Loucy (cell line): Measurements from ENCODE around the gene FTO.

Source experiments
- H2AFZ ChIP-seq: fragments of 200-600 bp; sonication (generic); 2 replicates; pipeline ENCODE4 v1.6.0; 2016; ENCODE audit warnings: antibody characterized with exemption, mild to moderate bottlenecking, low read length, moderate library complexity
- H3F3A ChIP-seq: fragments of 200-600 bp; 2 replicates; pipeline ENCODE4 v1.6.0; 2016; ENCODE audit warnings: antibody characterized with exemption, low read depth, mild to moderate bottlenecking
- H3K27me3 ChIP-seq: fragments of 200-600 bp; sonication (generic); 2 replicates; pipeline ENCODE4 v1.6.1; 2014; ENCODE audit warnings: low read length, mild to moderate bottlenecking; ENCODE audit not compliant: insufficient read depth, poor library complexity, severe bottlenecking
- H3K36me3 ChIP-seq: fragments of 200-600 bp; sonication (generic); 2 replicates; pipeline ENCODE4 v1.6.1; 2016; ENCODE audit warnings: low read length; ENCODE audit not compliant: insufficient read depth
- H3K4me1 ChIP-seq: fragments of 200-600 bp; sonication (generic); 2 replicates; pipeline ENCODE4 v1.5.1; 2014; ENCODE audit warnings: low read length, mild to moderate bottlenecking; ENCODE audit not compliant: insufficient read depth, poor library complexity, severe bottlenecking
- H3K4me2 ChIP-seq: fragments of 200-600 bp; sonication (generic); 2 replicates; pipeline ENCODE4 v1.6.0; 2014; ENCODE audit warnings: antibody characterized with exemption, low read length, low read depth, mild to moderate bottlenecking; ENCODE audit not compliant: poor library complexity, severe bottlenecking
- H3K4me3 ChIP-seq: fragments of 200-600 bp; sonication (generic); 2 replicates; pipeline ENCODE4 v1.5.1; 2014; ENCODE audit warnings: low read length, mild to moderate bottlenecking, mixed read lengths; ENCODE audit not compliant: poor library complexity, severe bottlenecking
- H3K79me2 ChIP-seq: fragments of 200-600 bp; sonication (generic); 2 replicates; pipeline ENCODE4 v1.6.1; 2014; ENCODE audit warnings: low read length; ENCODE audit not compliant: insufficient read depth
- H3K9ac ChIP-seq: fragments of 200-600 bp; sonication (generic); 2 replicates; pipeline ENCODE4 v1.6.0; 2014; ENCODE audit warnings: mild to moderate bottlenecking, low read depth, low read length, moderate library complexity; ENCODE audit not compliant: poor library complexity, severe bottlenecking
- H3K9me2 ChIP-seq: fragments of 200-600 bp; sonication (generic); replicated peaks from 2 replicates; pipeline ENCODE4 v1.6.1; 2016; ENCODE audit warnings: low read depth, low read length, mixed read lengths
- H3K9me3 ChIP-seq: fragments of 200-600 bp; sonication (generic); 2 replicates; pipeline ENCODE4 v1.6.1; 2014; ENCODE audit warnings: mild to moderate bottlenecking, antibody characterized with exemption, low read length, low read depth; ENCODE audit not compliant: insufficient read depth
- H4K20me1 ChIP-seq: fragments of 200-600 bp; sonication (generic); 2 replicates; pipeline ENCODE4 v1.6.0; 2014; ENCODE audit warnings: antibody characterized with exemption, low read length, mild to moderate bottlenecking; ENCODE audit not compliant: insufficient read depth, poor library complexity, severe bottlenecking
- EZH2phosphoT487 ChIP-seq: fragments of 200-600 bp; IDR thresholded peaks from 2 replicates; pipeline ENCODE4 v1.6.1; 2018; ENCODE audit warnings: antibody characterized with exemption, mild to moderate bottlenecking, moderate library complexity, borderline replicate concordance
- TF ChIP-seq, protein P1 (sequence below): fragments of 200-600 bp; sonication (generic); conservative IDR thresholded peaks from 2 replicates; pipeline ENCODE4 v1.5.1; 2014; ENCODE audit warnings: mild to moderate bottlenecking, antibody characterized with exemption, low read length

Gene FTO

DNA sequence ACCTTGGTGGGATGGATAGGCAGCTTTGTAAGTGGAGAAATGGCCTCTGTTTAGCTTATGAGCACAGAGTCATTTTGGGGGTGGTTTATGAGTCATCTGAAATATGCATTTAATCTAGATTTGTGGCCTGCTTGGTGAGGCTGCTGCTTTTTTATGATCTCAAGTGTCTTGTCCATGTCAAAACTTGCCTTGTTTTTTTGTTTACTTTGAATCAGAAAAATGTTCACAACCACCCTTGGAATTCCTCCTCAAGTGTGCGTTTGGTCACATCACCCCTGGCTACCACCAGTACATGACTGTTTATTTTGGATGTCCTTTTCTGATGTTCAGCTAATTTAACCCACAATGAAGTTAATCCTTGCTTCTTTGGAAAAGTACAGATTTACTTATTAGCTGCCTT lies 64.6 kb downstream of the FTO start:
- Histone ChIP-seq H3F3A (no peaks in the 10 kb centered on the region), H3K4me3 (no peak overlapping the region), H3K4me2 (peak overlapping the region; percentile 49), H3K9me3 (no peaks in the 10 kb centered on the region), H3K9me2 (no peaks in the 10 kb centered on the region), H3K27me3 (no peaks in the 10 kb centered on the region), H3K36me3 (no peaks in the 10 kb centered on the region), H3K4me1 (peaks cover 57% of the 10 kb centered on the region), H3K9ac (no peak overlapping the region), H4K20me1 (no peaks in the 10 kb centered on the region), H3K79me2 (peaks cover 62% of the 10 kb centered on the region), H2AFZ (no peak overlapping the region)
- TF ChIP-seq EZH2phosphoT487 = no peak
- TF ChIP-seq, protein P1, sequence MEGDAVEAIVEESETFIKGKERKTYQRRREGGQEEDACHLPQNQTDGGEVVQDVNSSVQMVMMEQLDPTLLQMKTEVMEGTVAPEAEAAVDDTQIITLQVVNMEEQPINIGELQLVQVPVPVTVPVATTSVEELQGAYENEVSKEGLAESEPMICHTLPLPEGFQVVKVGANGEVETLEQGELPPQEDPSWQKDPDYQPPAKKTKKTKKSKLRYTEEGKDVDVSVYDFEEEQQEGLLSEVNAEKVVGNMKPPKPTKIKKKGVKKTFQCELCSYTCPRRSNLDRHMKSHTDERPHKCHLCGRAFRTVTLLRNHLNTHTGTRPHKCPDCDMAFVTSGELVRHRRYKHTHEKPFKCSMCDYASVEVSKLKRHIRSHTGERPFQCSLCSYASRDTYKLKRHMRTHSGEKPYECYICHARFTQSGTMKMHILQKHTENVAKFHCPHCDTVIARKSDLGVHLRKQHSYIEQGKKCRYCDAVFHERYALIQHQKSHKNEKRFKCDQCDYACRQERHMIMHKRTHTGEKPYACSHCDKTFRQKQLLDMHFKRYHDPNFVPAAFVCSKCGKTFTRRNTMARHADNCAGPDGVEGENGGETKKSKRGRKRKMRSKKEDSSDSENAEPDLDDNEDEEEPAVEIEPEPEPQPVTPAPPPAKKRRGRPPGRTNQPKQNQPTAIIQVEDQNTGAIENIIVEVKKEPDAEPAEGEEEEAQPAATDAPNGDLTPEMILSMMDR = no peak

DNA sequence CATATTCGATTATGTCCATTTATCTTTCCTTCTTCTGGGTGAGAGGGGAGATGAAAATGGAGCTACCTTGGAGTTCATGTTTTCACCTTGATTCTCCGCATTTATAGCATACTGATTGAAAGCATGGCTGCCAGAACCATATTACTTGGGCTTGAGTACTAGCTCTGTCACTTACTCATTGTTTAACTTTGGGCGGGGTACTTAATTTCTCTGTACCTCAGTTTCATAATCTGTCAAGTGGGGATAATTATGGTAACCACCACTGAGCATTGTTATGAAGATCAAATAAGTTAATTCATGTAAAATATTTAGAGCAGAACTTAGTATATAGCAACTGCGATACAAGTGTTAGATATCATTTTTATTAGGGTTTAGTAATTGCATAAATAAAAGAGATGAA lies 65.2 kb downstream of the FTO start:
- Histone ChIP-seq H3K9me2 (no peaks in the 10 kb centered on the region), H3K27me3 (no peaks in the 10 kb centered on the region), H3K36me3 (no peaks in the 10 kb centered on the region), H3K9me3 (no peaks in the 10 kb centered on the region), H3F3A (no peaks in the 10 kb centered on the region), H2AFZ (no peak overlapping the region), H3K4me1 (peaks cover 63% of the 10 kb centered on the region), H3K79me2 (peaks cover 60% of the 10 kb centered on the region), H3K4me2 (peak overlapping the region; percentile 49), H3K9ac (no peak overlapping the region), H4K20me1 (no peaks in the 10 kb centered on the region), H3K4me3 (no peak overlapping the region)
- TF ChIP-seq, protein P1 = no peak
- TF ChIP-seq EZH2phosphoT487 = no peak

DNA sequence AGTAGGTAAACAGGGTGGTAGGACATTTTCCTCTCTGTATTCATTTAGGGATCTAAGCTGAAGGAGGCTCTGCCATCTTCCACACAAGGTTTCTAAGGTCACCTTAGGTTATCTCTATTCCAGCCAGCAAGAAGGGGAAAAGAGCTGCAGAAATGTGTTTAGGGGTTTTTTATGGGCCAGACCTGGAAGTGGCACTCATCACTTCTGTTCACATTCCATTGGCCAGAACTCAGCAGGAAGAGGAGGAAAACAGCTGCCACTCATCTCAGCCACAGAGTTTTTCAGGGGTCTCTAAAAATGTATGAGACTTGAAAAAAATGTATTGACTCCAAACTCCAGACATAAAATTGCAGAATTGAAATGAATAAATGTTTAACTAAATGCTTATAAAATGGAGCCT lies 65.8 kb downstream of the FTO start:
- H3K4me3 ChIP-seq = peak overlapping the region; percentile 12
- no peak overlapping the region for H2AFZ ChIP-seq
- no peaks in the 10 kb centered on the region for H4K20me1 ChIP-seq
- peak overlapping the region; percentile 49 for H3K4me2 ChIP-seq
- H3K4me1 ChIP-seq = peaks cover 69% of the 10 kb centered on the region
- H3K9me3 ChIP-seq = no peaks in the 10 kb centered on the region
- H3K9ac ChIP-seq = peak overlapping the region; percentile 11
- H3K79me2 ChIP-seq = peaks cover 65% of the 10 kb centered on the region
- H3F3A ChIP-seq = no peaks in the 10 kb centered on the region
- no peaks in the 10 kb centered on the region for H3K9me2 ChIP-seq
- TF ChIP-seq, protein P1 = no peak
- TF ChIP-seq EZH2phosphoT487 = no peak
- no peaks in the 10 kb centered on the region for H3K27me3 ChIP-seq
- H3K36me3 ChIP-seq = no peaks in the 10 kb centered on the region
